Ovary (tissue), 10 donors: ENCODE data around the gene THAP9. TPM values are rescaled to one million over a fixed set of nuclear protein-coding genes. Genes with fewer than 3 reads are reported as not detected.
"Not testable (repeated sequence)": the region's sequence is repeated elsewhere in the genome, so short reads cannot be mapped to it uniquely, and the experiment has no call there.

ENCODE experiments used
- DNase-seq, 5 donors: peaks; one replicate each; pipeline ENCODE4 v3.0.0-alpha.2; 2019 to 2020
- H3K27ac ChIP-seq, 2 donors: fragments of 200-600 bp; one replicate each; pipeline versions ENCODE4 v1.5.1 to v1.8.0; 2019 to 2022
- H3K27me3 ChIP-seq: fragments of 200-600 bp; one replicate; pipeline ENCODE4 v1.8.0; 2022
- H3K36me3 ChIP-seq: fragments of 200-600 bp; sonication (generic); one replicate; pipeline ENCODE4 v1.5.1; 2019
- H3K4me1 ChIP-seq: one replicate; pipeline ENCODE4 v1.8.1; 2013; ENCODE audit warnings: mild to moderate bottlenecking, moderate library complexity; ENCODE audit not compliant: insufficient read depth
- H3K4me3 ChIP-seq: fragments of 200-600 bp; sonication (generic); one replicate; pipeline ENCODE4 v1.5.1; 2017
- H3K9me3 ChIP-seq, 2 donors: fragments of 200-600 bp in 1 of 2; sonication (generic) in 1 of 2; one replicate each; pipeline versions ENCODE4 v1.5.1 to v1.8.1; 2013 to 2019; ENCODE audit warnings: mild to moderate bottlenecking in 1 of 2, moderate library complexity in 1 of 2
- EP300 ChIP-seq: sonication (generic); formaldehyde crosslinking; IDR thresholded peaks from one replicate; pipeline ENCODE4 v1.6.1; 2017; ENCODE audit warnings: antibody characterized with exemption
- POLR2A ChIP-seq: fragments of 450-650 bp; IDR thresholded peaks from one replicate; pipeline ENCODE4 v1.6.1; 2017; ENCODE audit warnings: antibody characterized with exemption, mild to moderate bottlenecking, moderate library complexity
- WGBS, 3 donors: extraction: QIAGEN DNeasy Blood & Tissue Kit in 1 of 3; methylation state at CpG; one replicate each; pipeline versions ENCODE4 v1.1.5 to v1.1.7; 2013 to 2017; 5-methylcytosine and 5-hydroxymethylcytosine counted together
- intact Hi-C, 4 donors: fragments of 100-400 bp; cut with DNase I; formaldehyde crosslinking; loops; one replicate each; pipeline versions ENCODE4 v1.11.0 to v1.15.1; 2022 to 2023
- long read RNA-seq, 3 donors: library from polyadenylated mRNA in 2 of 3; unstranded in 2 of 3; transcript quantifications; one replicate each; pipeline ENCODE4 v2.0.0 and lab custom pipeline, GENCODE V29; 2021 to 2026
- polyA plus RNA-seq, 2 donors: library from polyadenylated mRNA; stranded (reverse); fragments of 200-250 nt in 1 of 2; fragments of 350-450 nt in 1 of 2; fragmentation: Illumina TruSeq in 1 of 2; extraction: RNeasy Lipid Tissue Mini Kit (QIAGEN cat#74804) in 1 of 2; gene quantifications; one replicate each; pipeline ENCODE4 v1.2.3, GENCODE V29; 2013 to 2014
- total RNA-seq, 7 donors: library from RNA; depleted of rRNA in 2 of 7; stranded (reverse); fragments of >200 nt in 2 of 7; fragmentation: NEBNext Ultra II Directional in 3 of 7; extraction: Animal tissue kit (Norgen Biotek cat#: 25700) in 3 of 7; gene quantifications; one replicate each; pipeline versions ENCODE4 v1.1.0 to v1.2.4, GENCODE V29; 2016 to 2023
- TF ChIP-seq, protein P1 (sequence below), 3 donors: fragments of 450-650 bp in 2 of 3; fragments of 200-600 bp in 1 of 3; IDR thresholded peaks; one replicate each; pipeline versions ENCODE4 v1.5.1 to v1.8.0; 2016 to 2022; ENCODE audit warnings: antibody characterized with exemption in 3 of 3, mild to moderate bottlenecking in 1 of 3
- donor health status: DM: no; HTN: no; CAD: no; lungs with moderate emphysema.
- donor health status: DM: no; HTN: no; CAD: no.
- donor health status: Bipolar disorder and iron deficiency.
- donor health status: DM: yes; HTN: yes; CAD: no.
- donor health status: DM: no; HTN: no; CAD: no.
- donor health status: DM: yes; HTN: yes; CAD: no.

THAP9 gene
- total RNA-seq (1 to 10 TPM; 3.7 to 9.0 (median 5.7) TPM), polyA plus RNA-seq (1 to 10 TPM; 2.8 to 4.0 TPM)
- long read RNA-seq, donor 1, partial matches to known transcripts = 0 of 4 reads
- long read RNA-seq, donor 1, other reads (novel, unspliced or antisense) = 1 of 4 reads
- long read RNA-seq, donor 2, partial matches to known transcripts = 9 of 12 reads
- long read RNA-seq, donor 2, other reads (novel, unspliced or antisense) = 0 of 12 reads
- long read RNA-seq, donor 3, partial matches to known transcripts = 1 of 8 reads
- long read RNA-seq, donor 3, other reads (novel, unspliced or antisense) = 4 of 8 reads

DNA sequence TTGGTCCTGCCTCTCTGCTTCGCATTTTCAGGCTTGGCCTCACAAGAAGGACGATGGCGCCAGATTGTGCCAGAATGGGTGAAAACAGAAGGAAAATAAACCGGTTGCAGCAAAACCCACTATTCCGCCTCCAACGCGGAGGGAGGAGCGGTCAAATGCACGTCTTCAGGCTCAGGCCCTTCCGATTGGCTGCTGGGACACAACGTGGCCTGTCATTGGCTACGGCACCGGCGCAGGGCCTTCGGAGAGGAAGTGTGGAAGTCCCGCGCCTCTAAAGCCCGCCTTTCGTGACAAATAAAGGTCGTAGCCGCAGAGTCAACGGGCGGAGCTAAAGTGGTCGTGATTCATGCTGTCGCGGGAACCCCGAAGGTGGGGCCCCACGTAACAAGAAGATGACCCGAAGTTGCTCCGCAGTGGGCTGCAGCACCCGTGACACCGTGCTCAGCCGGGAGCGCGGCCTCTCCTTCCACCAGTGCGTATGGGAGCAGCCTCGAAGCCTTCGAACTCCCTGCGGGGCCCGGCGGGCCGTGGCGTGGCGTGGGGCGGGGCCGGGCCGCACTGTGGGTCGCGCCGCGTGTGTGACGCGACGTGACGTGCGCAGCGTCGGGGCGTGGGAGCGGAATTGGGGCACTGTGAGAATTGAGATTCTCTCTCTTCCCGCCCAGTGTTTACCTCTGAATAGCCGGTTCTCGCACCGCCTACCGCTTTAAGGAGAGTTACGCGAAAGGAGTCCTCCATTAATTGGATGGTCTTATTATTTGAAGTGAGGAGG is at the start of gene THAP9:
Gene THAP9 (plus strand): TSS at position 325 of the 772 bp plus-strand sequence. CDS start 68 bp downstream, at position 393.
- intact Hi-C loops = loop anchor here in 1 of 4 donors (10.0 kb wide), 1 partner anchor 114 kb away; the partner anchor contains the start of gene LIN54
- Histone ChIP-seq H3K27ac (peak within 1 kb of the TSS; percentile 95 to 99), H3K4me1 (peaks cover 8% of the 10 kb centered on the region), H3K36me3 (no peaks in the 10 kb centered on the region), H3K4me3 (peak within 1 kb of the TSS; percentile 67), H3K9me3 (no peaks in the 10 kb centered on the region), H3K27me3 (no peaks in the 10 kb centered on the region)
- TF ChIP-seq, protein P1, sequence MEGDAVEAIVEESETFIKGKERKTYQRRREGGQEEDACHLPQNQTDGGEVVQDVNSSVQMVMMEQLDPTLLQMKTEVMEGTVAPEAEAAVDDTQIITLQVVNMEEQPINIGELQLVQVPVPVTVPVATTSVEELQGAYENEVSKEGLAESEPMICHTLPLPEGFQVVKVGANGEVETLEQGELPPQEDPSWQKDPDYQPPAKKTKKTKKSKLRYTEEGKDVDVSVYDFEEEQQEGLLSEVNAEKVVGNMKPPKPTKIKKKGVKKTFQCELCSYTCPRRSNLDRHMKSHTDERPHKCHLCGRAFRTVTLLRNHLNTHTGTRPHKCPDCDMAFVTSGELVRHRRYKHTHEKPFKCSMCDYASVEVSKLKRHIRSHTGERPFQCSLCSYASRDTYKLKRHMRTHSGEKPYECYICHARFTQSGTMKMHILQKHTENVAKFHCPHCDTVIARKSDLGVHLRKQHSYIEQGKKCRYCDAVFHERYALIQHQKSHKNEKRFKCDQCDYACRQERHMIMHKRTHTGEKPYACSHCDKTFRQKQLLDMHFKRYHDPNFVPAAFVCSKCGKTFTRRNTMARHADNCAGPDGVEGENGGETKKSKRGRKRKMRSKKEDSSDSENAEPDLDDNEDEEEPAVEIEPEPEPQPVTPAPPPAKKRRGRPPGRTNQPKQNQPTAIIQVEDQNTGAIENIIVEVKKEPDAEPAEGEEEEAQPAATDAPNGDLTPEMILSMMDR (IDR thresholded peaks at IDR 0.05) = no peak
- TF ChIP-seq POLR2A (peak; percentile 73), EP300 (peak; percentile 6)
- WGBS, 3 donors = 0 to 1% (median 0%) methylated on average over 67 of the region's 67 CpGs
- DNase-seq = peak; percentile 96 to 98 (median 97)

GRCh38 chr4:82851318-82851717 is 49.2 kb upstream of the THAP9 start:
- no peak for DNase-seq
- no peak for TF ChIP-seq EP300
- TF ChIP-seq POLR2A = no peak
- no peaks in the 10 kb centered on the region for H3K36me3 ChIP-seq
- 90 to 95% (median 90%) methylated on average over 2 of the region's 2 CpGs for WGBS, 3 donors
- H3K9me3 ChIP-seq = no peaks in the 10 kb centered on the region
- H3K27ac ChIP-seq = no peak overlapping the region
- no peaks in the 10 kb centered on the region for H3K27me3 ChIP-seq
- no peak overlapping the region for H3K4me3 ChIP-seq
- intact Hi-C loops = no loop called here
- no peaks in the 10 kb centered on the region for H3K4me1 ChIP-seq

GRCh38 chr4:82851885-82852750 is 48.4 kb upstream of the THAP9 start:
- no peaks in the 10 kb centered on the region for H3K36me3 ChIP-seq

DNA sequence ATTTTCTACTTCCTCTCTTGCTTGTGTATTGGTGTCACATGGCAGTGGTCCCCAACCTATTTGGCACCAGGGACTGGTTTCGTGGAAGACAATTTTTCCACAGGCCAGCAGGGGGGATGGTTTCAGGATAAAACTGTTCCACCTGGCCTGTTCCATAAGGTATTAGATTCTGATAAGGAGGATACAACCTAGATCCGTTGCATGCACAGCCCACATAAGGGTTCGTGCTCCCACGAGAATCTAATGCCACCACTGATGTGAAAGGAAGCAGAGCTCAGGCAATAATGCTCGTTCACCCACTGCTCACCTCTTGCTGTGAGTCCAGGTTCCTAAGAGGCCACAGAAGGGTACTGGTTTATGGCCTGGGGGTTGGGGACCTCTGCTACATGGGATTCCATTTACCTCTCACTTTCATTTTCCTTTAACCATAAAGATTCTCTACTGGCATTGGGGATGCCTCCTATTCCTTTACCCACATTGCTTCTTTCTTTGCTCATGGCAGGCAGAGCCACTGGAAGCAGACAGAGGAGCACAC is 47.7 kb upstream of the THAP9 start:
- no peak for DNase-seq
- Histone ChIP-seq H3K4me3 (no peak overlapping the region), H3K27ac (no peak overlapping the region), H3K36me3 (no peaks in the 10 kb centered on the region), H3K4me1 (no peaks in the 10 kb centered on the region), H3K27me3 (no peaks in the 10 kb centered on the region), H3K9me3 (no peaks in the 10 kb centered on the region)
- intact Hi-C loops = no loop called here
- TF ChIP-seq POLR2A (no peak), EP300 (no peak)
- TF ChIP-seq, protein P1 (IDR thresholded peaks at IDR 0.05) = no peak
- WGBS, 3 donors = 68 to 72% (median 69%) methylated on average over 5 of the region's 5 CpGs

More at GRCh38 chr4:82851885-82852750, 48.4 kb upstream of the THAP9 start:
- Histone ChIP-seq H3K27ac (no peak overlapping the region), H3K4me1 (no peaks in the 10 kb centered on the region), H3K27me3 (no peaks in the 10 kb centered on the region), H3K9me3 (no peaks in the 10 kb centered on the region), H3K4me3 (no peak overlapping the region)
- 70 to 89% (median 81%) methylated on average over 1 of the region's 1 CpG for WGBS, 3 donors
- intact Hi-C loops = no loop called here
- DNase-seq = no peak
- TF ChIP-seq POLR2A (no peak), EP300 (no peak)
- TF ChIP-seq, protein P1 (IDR thresholded peaks at IDR 0.05) = no peak

GRCh38 chr4:82860487-82860886 is 40.0 kb upstream of the THAP9 start:
- H3K36me3 ChIP-seq, H3K9me3 ChIP-seq, H3K4me3 ChIP-seq, H3K4me1 ChIP-seq, intact Hi-C loops, DNase-seq, H3K27me3 ChIP-seq, H3K27ac ChIP-seq: not testable (repeated sequence)
- WGBS, 3 donors = 92 to 99% (median 97%) methylated on average over 2 of the region's 2 CpGs
